ENCODE data around the gene NEDD9. TPM values are rescaled to one million over a fixed set of nuclear protein-coding genes. Genes with fewer than 3 reads are reported as not detected.

NEDD9 gene
- total and polyA plus RNA-seq, 2 of the 13 experiments (the other 11 are each of a cell fraction or from before 2014, with no cell fraction given), result 27.1 to 389 TPM

GRCh38 chr6:11143394-11144371 lies 88.8 kb downstream of the NEDD9 start (continued):
- no peak for TF ChIP-seq THAP9 (CRISPR knock-in tag; IDR thresholded peaks at IDR 0.05; ENCODE audit: borderline replicate concordance)
- 0 out of 2 replicates have a peak, but pooled peaks have one; percentile 62 for TF ChIP-seq CENPT (CRISPR knock-in tag; IDR thresholded peaks at IDR 0.05; ENCODE audit: low read depth)
- peak; percentile 93 for TF ChIP-seq KLF11 (CRISPR knock-in tag; IDR thresholded peaks at IDR 0.05)
- peak; percentile 79 for TF ChIP-seq AHDC1 (CRISPR knock-in tag; IDR thresholded peaks at IDR 0.05; ENCODE audit: borderline replicate concordance)
- no peak for TF ChIP-seq DZIP1 (CRISPR knock-in tag; IDR thresholded peaks at IDR 0.05)
- TF ChIP-seq BORCS8-MEF2B (CRISPR knock-in tag; IDR thresholded peaks at IDR 0.05), result no peak
- TF ChIP-seq PTBP1 (IDR thresholded peaks at IDR 0.05; ENCODE audit: low read depth, low read length, poor library complexity, severe bottlenecking), result no peak
- no peak for TF ChIP-seq ZNF800 (CRISPR knock-in tag; IDR thresholded peaks at IDR 0.05)
- no peak for TF ChIP-seq ZSCAN31 (CRISPR knock-in tag; IDR thresholded peaks at IDR 0.05; ENCODE audit: low read depth)
- TF ChIP-seq KDM6A (CRISPR knock-in tag; IDR thresholded peaks at IDR 0.05; ENCODE audit: low read depth), result no peak
- no peak for TF ChIP-seq RBM39 (IDR thresholded peaks at IDR 0.05; ENCODE audit: low read depth, low read length, poor library complexity, severe bottlenecking)
- no peak for TF ChIP-seq ZNF224 (CRISPR knock-in tag; IDR thresholded peaks at IDR 0.05)
- TF ChIP-seq LCORL (IDR thresholded peaks at IDR 0.05), result no peak
- no peak for TF ChIP-seq LCORL (CRISPR knock-in tag; IDR thresholded peaks at IDR 0.05)
- TF ChIP-seq MIER2 (CRISPR knock-in tag; IDR thresholded peaks at IDR 0.05), result peak; percentile 84

Data from HepG2 (cell line).